Ectodermal cell (in vitro differentiated cells): Measurements from ENCODE around the gene ATP6V0E2.
"Not testable (repeated sequence)": the region's sequence is repeated elsewhere in the genome, so short reads cannot be mapped to it uniquely, and the experiment has no call there.

Source experiments
- H3K27ac ChIP-seq: 2 replicates; pipeline ENCODE4 v1.7.0; 2013; ENCODE audit warnings: mild to moderate bottlenecking, low read depth, low read length; ENCODE audit not compliant: insufficient read depth, poor library complexity, severe bottlenecking
- H3K27me3 ChIP-seq: 2 replicates; pipeline ENCODE4 v1.7.0; 2013; ENCODE audit warnings: mild to moderate bottlenecking, low read length; ENCODE audit not compliant: insufficient read depth, control insufficient read depth, poor library complexity, severe bottlenecking
- H3K36me3 ChIP-seq: one replicate; pipeline ENCODE4 v1.7.0; 2013; ENCODE audit warnings: low read length; ENCODE audit not compliant: control insufficient read depth, insufficient read depth
- H3K4me1 ChIP-seq: one replicate; pipeline ENCODE4 v1.7.0; 2013; ENCODE audit warnings: low read length; ENCODE audit not compliant: control insufficient read depth, insufficient read depth
- H3K4me3 ChIP-seq: 2 replicates; pipeline ENCODE4 v1.7.0; 2013; ENCODE audit warnings: low read depth, low read length, control low read depth; ENCODE audit not compliant: insufficient read depth
- H3K9me3 ChIP-seq: 2 replicates; pipeline ENCODE4 v1.7.0; 2013; ENCODE audit warnings: mild to moderate bottlenecking, low read length, moderate library complexity; ENCODE audit not compliant: control insufficient read depth
- WGBS, 2 experiments: methylation state at CpG; one replicate each; pipeline ENCODE4 v1.1.7; 2013; ENCODE audit warnings: missing lambda C conversion rate in 2 of 2; 5-methylcytosine and 5-hydroxymethylcytosine counted together

The ATP6V0E2 gene

GRCh38 chr7:149886018-149886415 lies 12.2 kb downstream of the ATP6V0E2 start:
- Histone ChIP-seq H3K4me3 (no peak overlapping the region), H3K9me3 (no peaks in the 10 kb centered on the region), H3K36me3 (no peaks in the 10 kb centered on the region), H3K27ac (no peak overlapping the region), H3K27me3 (no peaks in the 10 kb centered on the region), H3K4me1 (peaks cover 22% of the 10 kb centered on the region)
- WGBS, 2 experiments, result 91 to 93% methylated on average over 3 of the region's 4 CpGs

GRCh38 chr7:149887311-149887710 lies 13.5 kb downstream of the ATP6V0E2 start:
- H3K4me3 ChIP-seq, result no peak overlapping the region
- no peaks in the 10 kb centered on the region for H3K27me3 ChIP-seq
- no peak overlapping the region for H3K27ac ChIP-seq
- H3K36me3 ChIP-seq, result no peaks in the 10 kb centered on the region
- peaks cover 22% of the 10 kb centered on the region for H3K4me1 ChIP-seq
- H3K9me3 ChIP-seq, result no peaks in the 10 kb centered on the region
- 95 to 96% methylated on average over 7 of the region's 7 CpGs for WGBS, 2 experiments

- not testable (repeated sequence) for H3K27ac ChIP-seq, H3K4me1 ChIP-seq, H3K9me3 ChIP-seq, H3K36me3 ChIP-seq, H3K27me3 ChIP-seq, H3K4me3 ChIP-seq
- whole genome bisulfite sequencing, 2 experiments, result no CpG with 5 or more reads among the region's 2 CpGs
Observed at GRCh38 chr7:149890715-149891114, 16.9 kb downstream of the ATP6V0E2 start.

- not testable (repeated sequence) for H3K36me3 ChIP-seq, H3K27ac ChIP-seq, H3K9me3 ChIP-seq, H3K27me3 ChIP-seq, H3K4me3 ChIP-seq, H3K4me1 ChIP-seq
- 88% methylated on average over 5 to 6 of the region's 8 CpGs for WGBS, 2 experiments
Observed at GRCh38 chr7:149894957-149895356, 21.2 kb downstream of the ATP6V0E2 start.

GRCh38 chr7:149907776-149908376 lies 34.1 kb downstream of the ATP6V0E2 start:
- H3K27ac ChIP-seq, H3K4me1 ChIP-seq, H3K36me3 ChIP-seq, H3K27me3 ChIP-seq, H3K9me3 ChIP-seq, H3K4me3 ChIP-seq: not testable (repeated sequence)
- WGBS, 2 experiments, result 71 to 73% methylated on average over 3 of the region's 6 CpGs

- H3K4me1 ChIP-seq, H3K36me3 ChIP-seq, H3K4me3 ChIP-seq, H3K27ac ChIP-seq, H3K27me3 ChIP-seq, H3K9me3 ChIP-seq: not testable (repeated sequence)
- 86% methylated on average over 1 of the region's 9 CpGs; no CpG with 5 or more reads in 1 of the 2 experiments for WGBS, 2 experiments
Observed at GRCh38 chr7:149910219-149910618, 36.5 kb downstream of the ATP6V0E2 start.

GRCh38 chr7:149912126-149912525 lies 38.4 kb downstream of the ATP6V0E2 start:
- H3K4me1 ChIP-seq, H3K36me3 ChIP-seq, H3K4me3 ChIP-seq, H3K27me3 ChIP-seq, H3K27ac ChIP-seq, H3K9me3 ChIP-seq: not testable (repeated sequence)
- whole genome bisulfite sequencing, 2 experiments, result 78 to 100% methylated on average over 1 of the region's 4 CpGs

GRCh38 chr7:149926414-149926813 lies 52.6 kb downstream of the ATP6V0E2 start:
- not testable (repeated sequence) for H3K36me3 ChIP-seq, H3K4me1 ChIP-seq, H3K9me3 ChIP-seq, H3K4me3 ChIP-seq, H3K27ac ChIP-seq, H3K27me3 ChIP-seq
- 83 to 86% methylated on average over 6 of the region's 7 CpGs for WGBS, 2 experiments
